Effector CD4-positive, alpha-beta T cell (primary cell): ENCODE measurements around the gene ALPG.
"Not testable (repeated sequence)": the region's sequence is repeated elsewhere in the genome, so short reads cannot be mapped to it uniquely, and the experiment has no call there.

ENCODE experiments used
- DNase-seq: peaks from one replicate; pipeline ENCODE4 v3.0.0-alpha.2; 2020

Gene ALPG

DNA sequence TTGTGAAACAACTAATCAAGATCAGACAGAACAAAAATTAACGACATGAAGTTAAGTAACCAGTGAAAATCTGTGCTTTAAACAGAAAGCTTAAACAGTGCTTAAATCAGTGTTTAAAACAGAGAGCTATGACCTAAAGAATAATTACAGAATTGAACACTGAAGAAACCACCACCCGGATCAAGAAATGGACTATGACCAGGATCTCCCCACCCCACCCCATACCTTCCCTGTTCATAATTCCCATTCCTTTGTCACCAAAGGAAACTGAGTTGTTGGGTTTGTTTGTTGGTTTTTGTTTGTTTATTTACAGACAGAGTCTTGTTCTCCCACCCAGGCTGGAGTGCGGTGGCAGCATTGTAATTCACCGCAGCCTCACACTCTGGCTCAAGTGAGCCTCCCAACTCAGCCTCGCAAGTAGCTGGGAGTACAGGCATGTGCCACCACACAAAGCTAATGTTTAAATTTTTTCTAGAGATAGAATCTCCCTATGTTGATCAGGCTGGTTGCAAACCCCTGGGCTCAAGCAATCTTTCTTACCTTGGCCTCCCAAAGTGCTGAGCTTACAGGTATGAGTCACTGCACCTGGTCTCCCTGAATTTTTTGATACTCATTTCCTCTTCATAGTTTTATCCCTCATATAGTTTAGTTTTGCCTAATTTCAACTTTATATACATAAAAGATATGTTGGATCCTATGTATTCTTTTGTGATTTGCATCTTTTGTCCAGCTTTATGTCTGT, 8.2 kb upstream of the ALPG start:
- no peak for DNase-seq

DNA sequence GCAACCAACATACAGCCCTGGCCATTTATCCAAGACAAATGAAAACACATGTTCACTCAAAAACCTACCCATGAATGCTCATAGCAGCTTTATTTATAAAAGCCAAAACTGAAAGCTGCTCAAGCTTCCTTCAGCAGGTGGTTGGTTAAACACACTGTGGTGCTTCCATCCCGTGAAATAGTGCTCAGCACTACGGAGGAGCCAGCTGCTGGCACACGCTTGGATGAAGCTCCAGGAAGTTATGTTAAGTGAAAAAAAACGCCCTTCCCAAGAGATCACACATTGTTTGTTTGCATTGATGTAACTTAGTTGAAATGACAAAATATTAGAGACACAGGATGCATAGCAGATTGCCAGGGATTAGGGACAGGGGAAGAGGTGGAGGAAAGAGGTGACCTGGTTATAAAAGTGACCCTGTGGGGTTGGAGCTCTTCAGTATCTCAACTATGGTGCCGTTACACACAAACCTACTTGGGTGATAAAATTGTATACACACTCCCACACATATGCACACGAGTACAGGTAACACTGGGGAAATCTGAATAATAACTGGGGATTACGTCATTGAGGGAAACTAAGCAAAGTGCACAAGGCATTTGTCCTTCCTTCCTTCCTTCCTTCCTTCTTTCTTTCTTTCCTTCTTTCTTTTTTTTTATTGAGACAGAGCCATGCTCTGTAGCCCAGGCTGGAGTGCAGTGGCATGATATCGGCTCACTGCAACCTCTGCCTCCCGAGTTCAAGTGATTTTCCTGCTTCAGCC, 6.2 kb upstream of the ALPG start:
- DNase-seq = no peak

DNA sequence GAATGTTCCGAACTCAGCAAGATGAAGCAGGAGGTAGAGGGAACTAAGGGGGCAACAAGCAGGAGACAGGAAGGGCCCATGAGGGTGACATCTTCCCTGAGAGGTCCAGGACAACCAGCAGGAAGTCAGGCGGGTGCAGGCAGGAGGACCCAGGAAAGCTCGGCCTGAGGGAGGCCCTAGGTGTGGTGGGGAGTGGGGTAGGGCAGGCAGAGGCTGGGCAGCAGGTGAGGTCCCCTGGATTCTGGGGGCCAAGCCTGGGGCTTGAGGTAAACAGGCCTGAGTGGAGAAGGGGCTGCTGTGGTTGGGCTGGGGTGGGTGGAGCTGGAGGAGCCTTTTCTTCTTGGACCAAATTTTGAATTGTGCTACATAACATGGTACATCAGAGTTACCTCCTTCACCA, 4.1 kb upstream of the ALPG start:
- DNase-seq = no peak

DNA sequence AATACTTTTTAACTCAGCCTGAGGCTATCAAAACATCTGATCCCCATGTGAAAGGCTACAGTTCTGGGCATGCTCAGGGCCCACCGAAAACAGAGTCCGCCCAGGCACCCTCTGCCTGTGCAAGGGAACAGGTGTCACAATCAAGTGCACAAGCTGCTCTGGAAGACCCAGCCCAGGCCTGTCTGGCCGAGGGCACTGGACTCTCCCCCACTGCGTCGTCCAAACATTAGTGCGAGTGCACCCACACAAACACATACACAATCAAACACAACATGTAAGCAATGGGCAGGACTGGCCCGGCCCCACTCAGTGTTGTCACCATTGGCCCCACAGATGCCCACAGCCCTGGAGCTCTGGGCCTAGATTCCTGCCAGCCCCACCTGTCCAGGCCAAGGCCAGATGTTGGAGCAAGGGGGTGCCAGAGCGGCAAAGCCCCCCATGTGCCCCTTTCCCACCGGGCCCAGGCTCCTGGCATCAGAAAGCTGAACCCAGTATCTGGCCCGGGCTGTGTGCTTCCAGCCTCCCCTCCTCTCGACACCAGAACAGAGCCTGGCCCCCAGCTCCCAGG, 617 bp upstream of the ALPG start:
- no peak for DNase-seq

DNA sequence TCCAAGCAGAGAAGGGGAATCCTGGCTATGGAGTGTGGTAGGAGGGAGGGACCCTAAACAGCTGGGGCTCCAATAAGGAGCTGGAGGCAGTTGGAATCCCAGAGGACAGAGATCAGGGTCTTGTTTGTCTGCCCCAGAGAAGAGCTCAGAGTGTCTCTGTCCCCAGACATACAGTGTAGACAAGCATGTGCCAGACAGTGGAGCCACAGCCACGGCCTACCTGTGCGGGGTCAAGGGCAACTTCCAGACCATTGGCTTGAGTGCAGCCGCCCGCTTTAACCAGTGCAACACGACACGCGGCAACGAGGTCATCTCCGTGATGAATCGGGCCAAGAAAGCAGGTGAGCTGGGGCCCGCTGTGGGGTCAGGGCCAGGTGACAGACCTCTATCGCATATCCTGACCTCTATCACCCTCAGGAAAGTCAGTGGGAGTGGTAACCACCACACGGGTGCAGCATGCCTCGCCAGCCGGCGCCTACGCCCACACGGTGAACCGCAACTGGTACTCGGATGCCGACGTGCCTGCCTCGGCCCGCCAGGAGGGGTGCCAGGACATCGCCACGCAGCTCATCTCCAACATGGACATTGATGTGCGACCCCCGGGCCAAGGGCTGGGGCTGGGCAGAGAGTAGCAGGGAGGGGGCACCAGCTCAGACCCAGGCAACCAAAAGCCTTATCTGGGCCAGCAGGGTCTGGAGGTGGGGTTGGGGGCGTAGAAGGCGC, 945 bp downstream of the ALPG start:
- DNase-seq = not testable (repeated sequence)

DNA sequence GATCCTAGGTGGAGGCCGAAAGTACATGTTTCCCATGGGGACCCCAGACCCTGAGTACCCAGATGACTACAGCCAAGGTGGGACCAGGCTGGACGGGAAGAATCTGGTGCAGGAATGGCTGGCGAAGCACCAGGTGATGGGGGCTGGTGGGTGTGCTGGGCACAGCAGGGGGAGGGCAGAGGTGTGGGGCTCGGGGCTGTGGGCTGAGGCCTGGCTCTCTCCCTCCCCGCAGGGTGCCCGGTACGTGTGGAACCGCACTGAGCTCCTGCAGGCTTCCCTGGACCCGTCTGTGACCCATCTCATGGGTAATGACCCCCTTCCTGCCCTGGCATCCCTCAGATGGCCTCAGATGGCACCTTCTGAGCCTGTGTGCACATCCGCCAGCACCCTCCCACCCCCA, 1.6 kb downstream of the ALPG start:
- DNase-seq = not testable (repeated sequence)

DNA sequence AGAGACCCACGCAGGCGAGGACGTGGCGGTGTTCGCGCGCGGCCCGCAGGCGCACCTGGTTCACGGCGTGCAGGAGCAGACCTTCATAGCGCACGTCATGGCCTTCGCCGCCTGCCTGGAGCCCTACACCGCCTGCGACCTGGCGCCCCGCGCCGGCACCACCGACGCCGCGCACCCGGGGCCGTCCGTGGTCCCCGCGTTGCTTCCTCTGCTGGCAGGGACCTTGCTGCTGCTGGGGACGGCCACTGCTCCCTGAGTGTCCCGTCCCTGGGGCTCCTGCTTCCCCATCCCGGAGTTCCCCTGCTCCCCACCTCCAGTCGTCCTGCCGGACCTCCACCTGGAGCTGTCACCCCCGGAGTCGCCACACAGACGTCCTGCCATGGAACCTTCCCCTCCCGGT, 3.0 kb downstream of the ALPG start:
- DNase-seq = not testable (repeated sequence)

DNA sequence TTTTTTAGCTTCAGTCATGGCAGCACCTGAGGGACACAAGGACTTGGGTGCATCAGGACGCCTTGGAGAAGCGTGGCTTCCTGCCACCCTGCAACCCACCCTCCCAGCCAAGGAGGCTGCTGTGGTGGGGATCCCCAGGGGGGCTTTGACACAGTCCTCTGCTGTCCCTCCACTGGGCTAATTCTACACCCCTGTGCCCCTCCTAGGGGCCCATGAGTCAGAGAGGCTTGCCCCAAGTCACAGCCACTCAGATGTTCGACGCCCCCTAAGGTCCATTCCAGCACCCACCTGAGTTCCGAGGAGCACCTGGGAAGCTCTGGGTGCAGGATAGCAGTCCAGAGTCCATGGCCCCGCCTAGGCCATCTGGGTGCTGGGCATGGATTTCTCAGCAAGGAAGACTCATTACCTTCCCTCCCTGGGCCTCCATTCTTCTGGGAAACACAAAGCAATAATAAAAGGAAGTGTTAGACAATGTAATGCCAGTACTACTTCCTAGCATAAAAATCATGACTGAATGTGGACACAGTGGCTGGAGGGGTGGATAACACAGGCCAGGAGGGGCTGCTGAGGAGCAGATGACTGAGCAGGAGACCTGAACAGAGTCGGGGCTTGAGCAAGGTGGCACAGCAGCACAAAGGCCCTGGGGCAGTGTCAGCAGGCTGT, 3.7 kb downstream of the ALPG start:
- DNase-seq = no peak

DNA sequence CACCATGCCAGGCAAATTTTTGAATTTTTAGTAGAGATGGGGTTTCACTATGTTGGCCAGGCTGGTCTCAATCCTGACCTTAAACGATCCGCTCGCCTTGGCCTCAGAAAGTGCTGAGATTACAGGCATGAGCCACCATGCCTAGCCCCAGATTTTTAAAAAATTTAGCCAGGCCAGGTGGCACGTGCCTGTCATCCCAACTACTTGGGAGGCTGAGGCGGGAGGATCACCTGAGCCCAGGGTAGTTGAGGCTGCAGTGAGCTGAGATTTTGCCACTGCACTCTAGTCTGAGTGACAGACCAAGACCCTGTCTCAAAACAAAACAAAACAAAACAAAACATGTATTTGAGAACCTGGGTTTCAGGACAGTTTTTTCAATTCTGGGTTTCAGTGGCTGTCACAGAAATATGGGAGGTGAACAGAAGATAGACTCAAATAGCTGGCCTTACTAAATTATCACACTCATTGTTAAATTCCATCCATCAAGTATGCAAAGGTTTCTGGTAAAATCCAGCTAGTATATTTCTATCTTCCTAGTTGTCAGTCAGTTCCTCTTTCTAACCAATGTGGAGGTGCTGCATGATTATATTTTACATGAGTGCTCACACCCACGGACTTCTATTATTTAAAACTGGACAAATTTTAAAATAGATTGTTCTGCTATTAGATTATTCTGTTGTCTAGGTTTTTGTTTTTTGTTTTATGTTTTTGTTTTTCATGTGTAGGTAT, 5.4 kb downstream of the ALPG start:
- DNase-seq = no peak

DNA sequence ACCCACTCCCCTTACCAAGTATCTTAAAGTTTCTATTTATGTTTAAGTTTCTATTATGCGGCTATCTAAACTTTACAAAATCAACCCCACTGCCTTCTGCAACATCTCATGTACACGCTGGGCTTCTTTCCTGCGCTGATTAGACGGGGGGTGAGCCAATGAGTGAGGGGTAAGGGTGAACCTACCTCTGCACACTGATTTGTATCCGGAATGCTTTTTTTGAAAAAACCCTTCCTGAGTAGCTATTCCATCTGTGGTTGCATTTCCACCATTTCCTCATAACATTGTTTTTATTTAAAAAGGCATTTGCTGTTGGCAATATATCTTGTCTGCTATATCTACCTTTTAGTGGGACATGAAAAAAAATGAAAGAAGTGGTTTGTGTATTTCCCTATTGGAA, 6.3 kb downstream of the ALPG start:
- DNase-seq = no peak

DNA sequence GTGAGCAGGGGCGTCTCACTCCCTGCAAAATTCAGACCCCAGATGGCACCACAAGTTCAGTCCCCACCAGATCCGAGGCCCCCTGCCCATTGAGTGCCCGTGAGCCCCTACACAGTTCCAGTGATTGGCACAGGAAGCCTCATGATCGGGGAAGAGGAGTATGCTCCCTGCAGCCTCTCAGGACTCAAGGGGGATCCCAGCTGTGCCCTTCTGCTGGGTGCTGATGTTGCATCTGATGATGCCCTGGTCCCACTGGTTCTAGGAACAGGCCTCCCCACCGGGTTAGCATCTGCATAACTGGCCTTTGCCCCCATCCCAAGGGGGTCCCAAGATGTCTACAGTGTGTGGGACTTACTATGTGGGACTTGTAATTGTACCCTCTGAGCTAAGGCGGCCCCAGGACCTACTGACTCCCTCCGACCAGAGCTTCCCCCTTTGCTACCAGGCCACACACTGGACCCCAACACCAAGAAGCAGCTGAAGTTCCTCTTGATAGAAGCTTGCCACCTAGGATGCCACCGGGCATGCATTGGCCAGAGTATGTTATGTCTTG, 8.6 kb downstream of the ALPG start:
- DNase-seq = no peak

DNA sequence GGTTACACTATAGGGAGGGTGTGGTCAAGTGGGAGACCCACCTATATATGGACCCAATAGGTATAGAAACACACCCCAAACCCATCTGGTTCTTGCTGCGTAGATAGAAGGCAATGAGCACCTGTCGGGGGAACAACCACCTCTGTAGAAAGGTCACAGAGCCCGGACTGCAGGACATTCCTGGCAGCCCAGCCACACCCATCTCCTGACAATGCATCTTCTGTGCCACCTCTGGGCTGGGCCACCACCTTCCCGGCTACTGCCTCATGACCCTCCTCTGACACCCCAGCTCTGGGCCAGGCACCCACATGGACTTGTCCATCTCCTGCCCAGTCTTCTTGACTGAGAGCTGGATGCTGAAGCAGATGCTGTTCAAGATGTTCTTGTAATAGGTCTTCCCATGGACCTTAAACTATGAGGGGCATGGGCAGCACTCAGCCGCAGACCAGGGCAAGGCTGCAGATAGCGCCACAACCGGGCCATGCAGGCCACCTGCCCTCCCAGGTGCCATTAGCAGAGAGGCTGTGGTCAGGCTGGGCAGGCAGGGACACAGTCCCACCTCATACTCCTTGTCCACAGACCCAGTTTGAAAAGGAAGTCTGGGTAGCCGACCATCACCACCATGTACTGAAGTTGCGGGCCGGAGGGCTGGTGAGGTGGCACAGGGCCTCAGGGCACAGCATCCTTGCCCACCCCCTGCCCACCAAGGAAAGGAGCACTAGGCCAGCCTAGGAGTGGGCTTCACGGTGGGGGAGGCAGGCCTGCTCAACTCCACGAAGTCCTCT, 9.3 kb downstream of the ALPG start:
- no peak for DNase-seq

DNA sequence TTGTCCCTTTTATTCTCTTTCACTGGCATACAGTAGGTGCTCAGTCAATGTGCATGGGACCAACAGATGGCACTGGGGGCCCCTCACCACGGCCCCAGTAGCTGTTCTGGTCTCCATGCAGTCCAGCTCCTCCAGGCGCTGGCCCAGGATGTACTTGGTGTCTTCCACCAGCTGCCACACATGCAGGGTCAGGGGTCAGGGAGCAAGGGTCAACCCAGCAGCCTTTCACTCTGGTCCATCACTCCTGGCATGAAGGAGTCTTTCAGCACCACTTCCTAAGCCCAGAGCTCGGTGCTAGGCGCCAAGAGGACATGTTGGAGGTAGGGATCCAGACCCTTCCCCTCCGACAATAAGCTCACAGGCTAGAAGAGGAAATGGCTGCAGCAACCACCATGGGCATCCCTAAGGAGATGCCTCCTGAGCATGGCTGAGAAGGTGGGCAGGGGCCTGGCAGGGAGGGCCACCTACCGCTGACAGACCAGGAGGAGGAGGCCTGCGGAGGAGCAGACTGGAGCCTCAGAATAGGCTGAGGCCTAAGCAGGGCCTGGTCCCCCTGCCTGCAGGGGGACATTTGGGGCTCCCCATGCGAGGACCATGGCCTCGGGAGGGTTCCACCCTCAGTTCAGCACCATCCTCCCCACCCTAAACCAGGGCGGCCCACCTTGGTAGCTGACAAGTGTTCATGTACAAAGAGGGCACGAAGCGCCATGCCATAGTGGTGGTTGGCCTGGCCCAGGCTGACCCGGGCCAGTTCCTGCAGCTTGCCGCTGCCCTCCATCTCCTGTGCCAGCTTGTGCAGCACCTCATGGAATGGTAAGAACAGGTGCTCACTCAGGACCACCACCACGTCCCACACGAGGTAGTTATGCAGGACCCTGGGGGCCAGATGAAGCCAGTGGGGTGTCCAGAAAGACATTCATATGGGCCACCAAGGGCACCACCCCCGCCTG, 10.2 kb downstream of the ALPG start:
- DNase-seq = no peak

DNA sequence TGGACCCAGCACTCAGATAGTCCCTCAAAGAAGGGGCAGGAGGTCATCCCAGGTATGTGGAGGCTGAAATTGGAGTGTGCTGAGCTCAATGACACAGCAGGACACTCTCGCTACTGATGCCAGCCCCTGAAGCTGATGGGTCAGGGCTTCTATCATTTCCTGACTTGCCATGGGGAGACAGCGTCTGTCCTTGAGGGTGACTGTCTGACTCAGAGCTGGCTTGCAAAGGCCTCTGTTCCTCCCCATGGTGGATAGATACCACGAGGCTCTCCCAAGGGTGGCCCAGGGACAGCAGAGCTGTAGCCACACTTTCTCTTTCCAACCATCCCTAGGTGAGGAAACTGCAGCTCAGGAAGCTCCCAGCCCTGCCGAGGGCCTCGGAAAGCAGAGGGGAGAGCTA, 10.8 kb downstream of the ALPG start:
- no peak for DNase-seq

DNA sequence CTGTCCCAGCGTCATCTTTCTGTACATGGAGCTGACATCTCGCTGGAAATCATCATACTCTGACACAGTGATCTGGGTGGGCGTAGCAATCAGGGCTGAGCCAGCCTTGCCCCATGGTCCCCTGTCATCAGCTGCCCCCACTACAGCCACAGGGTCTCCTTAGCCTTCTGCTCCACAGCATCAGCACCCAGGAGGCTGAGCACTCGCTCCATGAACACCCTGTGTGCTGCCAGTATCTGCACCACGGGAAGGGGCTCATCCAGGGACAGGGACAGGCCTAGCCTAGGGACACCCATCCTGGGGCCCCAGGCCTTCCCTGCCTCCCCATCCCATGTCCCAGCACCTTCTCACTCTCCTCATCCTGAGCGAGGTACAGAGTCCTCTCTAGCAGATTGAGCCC, 11.4 kb downstream of the ALPG start:
- DNase-seq = no peak

DNA sequence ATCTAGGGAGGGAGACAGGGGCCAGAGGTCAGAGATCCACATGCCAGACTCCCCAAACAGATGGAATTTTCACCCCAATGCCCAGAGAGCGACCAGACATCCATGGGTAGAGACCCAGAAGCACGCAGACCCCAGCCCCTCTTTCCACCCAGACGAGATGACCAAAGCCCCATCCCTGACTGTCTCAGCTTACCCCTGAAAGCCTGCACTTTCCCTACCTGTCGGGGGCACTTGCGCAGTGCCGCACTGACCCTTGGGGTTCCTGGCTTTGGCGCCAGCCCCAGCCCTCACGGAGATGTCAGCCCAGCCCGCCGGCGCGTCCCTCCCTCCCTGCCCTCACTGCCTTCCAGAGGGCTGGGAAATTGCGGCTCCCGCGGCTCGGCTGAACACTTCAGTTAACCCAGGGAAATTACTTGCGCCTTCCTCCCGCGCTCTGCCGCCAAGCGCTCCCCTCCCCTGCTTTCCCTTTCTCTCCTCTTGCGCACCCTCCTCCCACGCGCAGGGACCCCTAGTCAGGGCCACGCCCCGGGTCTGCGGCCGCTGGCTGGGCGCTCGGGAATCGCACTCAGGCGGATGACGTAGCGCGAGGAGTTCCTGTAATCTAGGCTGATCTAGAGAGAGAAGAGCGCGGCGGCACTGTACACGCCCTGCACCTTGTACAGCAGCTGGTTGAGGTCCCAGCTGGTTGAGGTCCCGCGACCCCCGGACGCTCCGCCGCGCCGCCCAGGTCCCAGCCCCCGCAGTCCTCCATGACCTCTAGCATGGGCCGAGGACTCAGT, 12.0 kb downstream of the ALPG start:
- no peak for DNase-seq

DNA sequence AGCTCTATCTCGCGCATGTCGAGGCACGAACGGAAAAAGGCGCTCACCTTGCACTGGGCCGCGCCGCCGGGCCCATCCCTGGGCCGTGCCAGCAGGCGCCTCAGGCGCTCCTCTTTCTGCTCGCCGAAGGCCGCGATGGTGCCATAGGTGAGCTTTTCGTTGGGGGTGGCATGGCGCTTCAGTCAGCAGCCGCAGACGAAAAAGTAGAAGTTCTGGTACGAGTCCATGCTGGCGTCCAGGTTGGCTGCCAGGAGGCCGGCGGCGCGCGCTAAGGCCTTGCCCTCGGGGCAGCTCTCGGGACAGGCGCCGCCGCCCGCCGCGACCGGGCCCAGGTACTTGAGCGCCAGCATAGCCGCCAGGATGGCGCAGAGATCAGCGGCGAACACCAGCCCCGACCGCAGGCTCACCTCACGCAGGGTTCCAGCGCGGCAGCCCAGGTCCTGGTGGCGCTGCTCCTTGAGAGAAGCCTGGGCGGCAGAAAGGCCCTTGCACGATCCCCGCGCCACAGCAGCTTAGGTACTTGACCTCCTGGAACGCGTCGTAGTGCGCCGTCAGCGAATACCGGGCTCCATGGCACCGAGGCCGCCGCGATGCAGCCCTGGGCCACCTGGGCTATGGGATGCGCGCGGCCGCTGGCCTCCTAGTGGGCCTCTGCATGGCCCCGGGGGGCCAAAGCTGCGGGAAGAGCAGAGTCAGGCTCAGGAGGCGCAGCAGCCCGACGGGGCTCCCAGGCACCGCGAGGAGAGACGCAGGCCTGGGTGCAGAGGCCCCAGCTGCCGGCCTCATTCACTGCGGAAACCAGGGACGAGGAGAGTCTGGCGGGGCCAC, 12.8 kb downstream of the ALPG start:
- no peak for DNase-seq

DNA sequence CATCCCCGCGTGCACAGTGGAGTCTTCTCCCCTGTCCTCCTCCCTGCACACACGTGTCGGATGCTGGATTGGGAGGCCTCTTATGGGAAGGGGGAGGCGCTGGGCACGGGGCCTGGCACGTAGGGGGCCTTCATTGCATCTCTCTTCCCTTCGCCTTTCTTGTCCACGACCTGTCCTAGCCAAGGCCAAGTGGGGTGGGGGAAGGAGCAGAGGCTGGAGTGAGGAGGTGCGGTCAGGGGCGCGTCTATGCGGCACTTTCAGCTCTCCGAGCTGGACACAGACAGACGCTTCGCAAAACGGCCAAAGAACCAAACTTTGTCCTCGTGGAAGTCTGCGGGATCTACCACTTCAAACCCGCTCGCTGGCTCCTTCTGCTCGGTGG, 13.4 kb downstream of the ALPG start:
- no peak for DNase-seq
